K562 (cell line): ENCODE measurements around the gene SLC48A1. TPM values are rescaled to one million over a fixed set of nuclear protein-coding genes. Genes with fewer than 3 reads are reported as not detected.
A peak's percentile ranks its signal among the peaks of the same experiment; 100 is the strongest.

Experiments
- ATAC-seq: fragments of 200-7000 bp; cut with Tn5 transposase; 3 replicates; pipeline ENCODE4 v1.9.1; 2020; ENCODE audit warnings: moderate library complexity
- BruUV-seq: library from RNA; stranded (reverse); fragments of 400-500 nt; replicated peaks from 2 replicates; lab custom pipeline; 2021; lab: Mats Ljungman, UMichigan
- CTCF ChIA-PET: fragments of 300-600 bp; formaldehyde crosslinking; extraction: SDS; loops from one replicate; lab custom pipeline; 2021; ENCODE audit warnings: low intra/inter-chr PET ratio; lab: Yijun Ruan, JAX
- POLR2A ChIA-PET: fragments of 300-600, 350-650 bp; sonication (Branson Sonifier 250); formaldehyde crosslinking; extraction: SDS; loops from one replicate; lab custom pipeline; 2021; ENCODE audit warnings: antibody characterized with exemption, inconsistent platforms; lab: Yijun Ruan, JAX
- DNase-seq, 4 experiments: peaks; one replicate each; pipeline versions ENCODE4 v3.0.0 to v3.0.0-alpha.2; 2011 to 2018; ENCODE audit warnings: low spot score in 3 of 4, mixed read lengths in 3 of 4; ENCODE audit errors: extremely low read depth in 1 of 4
- FAIRE-seq: peaks from 2 replicates; lab custom pipeline; 2011; peaks lifted over from hg19 to GRCh38; lab: Jason Lieb, UNC
- H2AFZ ChIP-seq: 2 replicates; pipeline ENCODE4 v1.6.0; 2011; ENCODE audit warnings: low read depth, low read length, control low read depth, inconsistent platforms
- H3K27ac ChIP-seq: fragments of 200-600 bp; 3 replicates; pipeline ENCODE4 v1.8.0; 2011; ENCODE audit warnings: low read depth, mild to moderate bottlenecking, control low read depth, inconsistent platforms, low read length, moderate library complexity, mixed read lengths; ENCODE audit errors: extremely low read depth
- H3K27me3 ChIP-seq, 2 experiments: fragments of 300-600 bp in 1 of 2; 2 replicates in 1 of 2; 3 replicates in 1 of 2; pipeline versions ENCODE4 v1.6.0 to v1.8.0; 2011; ENCODE audit warnings: inconsistent platforms in 2 of 2, low read length in 2 of 2, mild to moderate bottlenecking in 1 of 2, mixed read lengths in 1 of 2, moderate library complexity in 1 of 2; ENCODE audit not compliant: control insufficient read depth in 2 of 2, insufficient read depth in 2 of 2
- H3K36me3 ChIP-seq: fragments of 300-600 bp; 3 replicates; pipeline ENCODE4 v1.8.0; 2011; ENCODE audit warnings: mild to moderate bottlenecking, low read length, inconsistent platforms; ENCODE audit not compliant: control insufficient read depth, insufficient read depth
- H3K4me1 ChIP-seq, 2 experiments: fragments of 200-600 bp in 1 of 2; replicated peaks in 1 of 2; 2 replicates in 1 of 2; 3 replicates in 1 of 2; pipeline versions ENCODE4 v1.5.1 to v1.8.0; 2011; ENCODE audit warnings: inconsistent platforms in 2 of 2, low read length in 2 of 2, mild to moderate bottlenecking in 1 of 2, mixed read lengths in 1 of 2, moderate library complexity in 1 of 2; ENCODE audit not compliant: control insufficient read depth in 2 of 2, insufficient read depth in 2 of 2
- H3K4me2 ChIP-seq: 2 replicates; pipeline ENCODE4 v1.6.1; 2011; ENCODE audit warnings: low read length, control low read depth, inconsistent platforms, mixed read lengths; ENCODE audit not compliant: insufficient read depth
- H3K4me3 ChIP-seq: fragments of 200-600 bp; sonication (generic), shearing (Covaris generic); 2 replicates; pipeline ENCODE4 v1.5.1; 2016; ENCODE audit warnings: control low read depth, inconsistent platforms
- H3K79me2 ChIP-seq: fragments of 200-600 bp; 3 replicates; pipeline ENCODE4 v1.8.0; 2011; ENCODE audit warnings: low read length, inconsistent platforms; ENCODE audit not compliant: control insufficient read depth, insufficient read depth
- H3K9ac ChIP-seq, 2 experiments: 2 replicates each; pipeline versions ENCODE4 v1.6.0 to v1.6.1; 2011; ENCODE audit warnings: low read depth in 2 of 2, low read length in 2 of 2, control low read depth in 1 of 2, inconsistent platforms in 1 of 2, mild to moderate bottlenecking in 1 of 2, mixed read lengths in 1 of 2; ENCODE audit not compliant: insufficient read depth in 1 of 2
- H3K9me1 ChIP-seq: one replicate; pipeline ENCODE4 v1.6.0; 2011; ENCODE audit warnings: inconsistent platforms, mild to moderate bottlenecking, low read length, moderate library complexity; ENCODE audit not compliant: control insufficient read depth, insufficient read depth
- H3K9me3 ChIP-seq: replicated peaks from 2 replicates; pipeline ENCODE4 v1.5.1; 2011; ENCODE audit warnings: low read depth, low read length, inconsistent platforms; ENCODE audit not compliant: control insufficient read depth, insufficient read depth
- H4K20me1 ChIP-seq: replicated peaks from 2 replicates; pipeline ENCODE4 v1.6.1; 2011; ENCODE audit warnings: low read length, inconsistent platforms, mixed read lengths; ENCODE audit not compliant: control insufficient read depth, insufficient read depth
- MTF1 ChIP-seq: fragments of 250-450 bp; sonication (Bioruptor Pico); IDR thresholded peaks from 2 replicates; pipeline ENCODE4 v1.9.0; 2021; ENCODE audit warnings: moderate library complexity, mild to moderate bottlenecking, inconsistent platforms, borderline replicate concordance
- NCOA2 ChIP-seq, 2 experiments: fragments of 450-650 bp; IDR thresholded peaks; 2 replicates each; pipeline ENCODE4 v1.6.1; 2018; ENCODE audit warnings: mild to moderate bottlenecking in 2 of 2, moderate library complexity in 1 of 2; ENCODE audit not compliant: partially characterized antibody in 2 of 2
- PBX2 ChIP-seq, 2 experiments: IDR thresholded peaks in 1 of 2; conservative IDR thresholded peaks in 1 of 2; 2 replicates each; pipeline ENCODE4 v1.6.1; 2016; ENCODE audit warnings: low read depth in 2 of 2, mild to moderate bottlenecking in 1 of 2, missing compliant biosample characterization in 1 of 2, missing genetic modification characterization in 1 of 2, moderate library complexity in 1 of 2
- POLR2AphosphoS2 ChIP-seq: IDR thresholded peaks from 2 replicates; pipeline ENCODE4 v1.6.1; 2012; ENCODE audit warnings: low read length, improper control_type of control experiment
- POLR2G ChIP-seq: fragments of 200-400 bp; formaldehyde crosslinking; IDR thresholded peaks from 2 replicates; pipeline ENCODE4 v1.6.1; 2017; ENCODE audit warnings: low read depth, mild to moderate bottlenecking, antibody characterized with exemption, low read length, moderate library complexity
- RBFOX2 ChIP-seq: fragments of 200-400 bp; formaldehyde crosslinking; IDR thresholded peaks from 2 replicates; pipeline ENCODE4 v1.6.1; 2017; ENCODE audit warnings: low read depth, mild to moderate bottlenecking, low read length, moderate library complexity
- SRSF1 ChIP-seq: fragments of 200-400 bp; formaldehyde crosslinking; IDR thresholded peaks from 2 replicates; pipeline ENCODE4 v1.6.1; 2017; ENCODE audit warnings: mild to moderate bottlenecking, low read depth, low read length, moderate library complexity
- ZFP36 ChIP-seq: fragments of 150-350 bp; IDR thresholded peaks from 2 replicates; pipeline ENCODE4 v1.6.1; 2018; ENCODE audit warnings: low read length, low read depth; ENCODE audit not compliant: partially characterized antibody
- WGBS: fragments of 100-300 bp; shearing (Covaris generic); methylation state at CpG from one replicate; pipeline ENCODE4 v1.1.6; 2016; ENCODE audit warnings: low coverage, mixed read lengths; ENCODE audit not compliant: insufficient coverage; ENCODE audit errors: missing lambda C conversion rate; 5-methylcytosine and 5-hydroxymethylcytosine counted together
- in situ Hi-C: fragments of 300-500 bp; cut with MboI; formaldehyde crosslinking; loops from 4 replicates; pipeline ENCODE4 v1.15.0; 2018; ENCODE audit warnings: inconsistent platforms, mixed read lengths
- intact Hi-C: fragments of 100-400 bp; cut with micrococcal nuclease; formaldehyde crosslinking; loops from 2 replicates; pipeline ENCODE4 v1.14.2; 2022
- polyA plus RNA-seq, 8 experiments: library from polyadenylated mRNA; depleted of rRNA in 4 of 8; stranded (reverse) in 5 of 8; unstranded in 3 of 8; fragments of >200 nt; fragmentation: Nextera tagmentation in 2 of 8; fragmentation: Illumina TruSeq in 1 of 8; extraction: Ambion mirVana in 2 of 8; extraction: Trizol in 1 of 8; gene quantifications; 2 replicates each; pipeline versions ENCODE4 v1.2.1 to v1.2.3, GENCODE V29; 2011 to 2014; ENCODE audit warnings: inconsistent platforms in 1 of 8, missing spikeins in 1 of 8
- total RNA-seq, 7 experiments: library from RNA; depleted of rRNA in 6 of 7; stranded (reverse); fragments of >200 nt in 6 of 7; fragmentation: Illumina TruSeq in 2 of 7; extraction: Trizol in 2 of 7; gene quantifications; 2 replicates each; pipeline versions ENCODE4 v1.2.1 to v1.2.3, GENCODE V29; 2011 to 2021; ENCODE audit warnings: low replicate concordance in 1 of 7
- TF ChIP-seq, protein P1 (sequence below), 2 experiments: fragments of 250-450 bp in 1 of 2; fragments of 450-650 bp in 1 of 2; sonication (Bioruptor Pico) in 1 of 2; IDR thresholded peaks; 2 replicates each; pipeline versions ENCODE4 v1.6.1 to v1.8.0; 2016 to 2021; ENCODE audit warnings: mild to moderate bottlenecking in 2 of 2, moderate library complexity in 2 of 2, missing compliant biosample characterization in 1 of 2, missing genetic modification characterization in 1 of 2

SLC48A1 gene
- total and polyA plus RNA-seq, 9 of the 15 experiments (the other 6 are each of a cell fraction or from before 2014, with no cell fraction given): 10.7 to 37.5 (median 18.7) TPM

DNA sequence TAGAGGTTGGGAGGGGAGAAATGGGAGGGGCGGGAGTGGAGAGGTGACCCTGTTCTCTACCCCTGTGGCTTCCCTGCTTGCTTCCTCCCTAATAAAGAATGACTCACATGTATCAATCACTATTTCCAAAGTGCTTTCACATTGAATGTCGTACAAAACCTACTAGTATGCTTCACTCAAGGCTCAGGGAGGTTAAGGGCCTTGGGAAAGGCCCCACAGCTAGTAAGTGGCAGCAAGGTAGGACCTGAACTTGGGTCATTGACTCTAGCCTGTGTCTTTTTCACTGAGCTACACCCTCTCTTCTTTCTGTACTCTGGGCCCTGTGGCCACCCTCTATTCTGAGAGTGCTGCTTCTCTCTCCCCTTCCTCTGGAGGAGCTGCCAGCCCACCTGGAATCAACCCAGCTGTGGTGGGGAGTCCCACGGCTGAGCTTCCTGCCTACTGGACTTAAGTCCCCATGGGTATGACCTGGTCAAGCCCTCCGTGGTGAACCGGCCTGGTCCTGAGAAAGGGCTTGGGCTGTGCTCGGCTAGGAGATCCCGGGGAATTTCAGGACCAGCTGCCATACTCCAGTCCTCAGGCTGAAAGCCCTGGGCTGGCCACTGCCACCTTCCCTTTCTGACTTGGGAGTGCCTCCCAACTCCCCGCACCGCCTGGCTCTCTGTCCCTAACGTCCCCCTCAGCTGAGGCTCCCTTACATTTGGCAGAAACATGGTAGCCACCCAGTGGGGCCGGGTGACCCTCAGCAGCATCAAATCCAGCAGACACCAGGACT lies 13.0 kb downstream of the SLC48A1 start:
- FAIRE-seq (no peak), DNase-seq (no peak), ATAC-seq (no peak)
- peak overlapping the region; percentile 32; the same call in 1 of the 3 replicates for H3K27ac ChIP-seq
- ChIA-PET CTCF (no interaction called here), POLR2A (interaction anchor here (0.6 to 5.5 kb wide), 5 partner anchors 8 to 41 kb away, joined by 3 to 38 read pairs (median 7); no protein-coding TSS in a partner anchor)
- no peaks in the 10 kb centered on the region for H3K9me1 ChIP-seq
- 84% methylated on average over 11 of the region's 11 CpGs for WGBS
- H3K9ac ChIP-seq: peak overlapping the region in 1 of 2 experiments; percentile 69; a peak in 2 of 4 replicates
- no peak overlapping the region for H3K4me3 ChIP-seq
- H3K4me2 ChIP-seq: no peak overlapping the region
- H4K20me1 ChIP-seq: peaks cover 13% of the 10 kb centered on the region; the same call in 1 of the 2 replicates
- intact Hi-C loops: no loop called here
- no peaks in the 10 kb centered on the region for H3K9me3 ChIP-seq
- H3K27me3 ChIP-seq: no peaks in the 10 kb centered on the region
- no peaks in the 10 kb centered on the region; the same call in 2 of the 3 replicates for H3K79me2 ChIP-seq
- BruUV-seq: no TSS peak
- in situ Hi-C loops: loop anchor here (5.0 kb wide), 1 partner anchor 51 kb away; no protein-coding TSS in a partner anchor
- TF ChIP-seq RBFOX2 (0 out of 2 replicates have a peak, but pooled peaks have one; percentile 4), ZFP36 (peak; percentile 22), POLR2G (peak; percentile 64), NCOA2 (IDR thresholded peaks at IDR 0.05; ENCODE audit: partially characterized antibody in 2 of 2) (no peak), MTF1 (CRISPR knock-in tag) (no peak), POLR2AphosphoS2 (0 out of 2 replicates have a peak, but pooled peaks have one; percentile 27), PBX2 (CRISPR knock-in tag; IDR thresholded peaks at IDR 0.05; ENCODE audit: low read depth) (no peak), PBX2 (tag; conservative IDR thresholded peaks at IDR 0.05; ENCODE audit: low read depth) (no peak), SRSF1 (no peak)
- TF ChIP-seq, protein P1, sequence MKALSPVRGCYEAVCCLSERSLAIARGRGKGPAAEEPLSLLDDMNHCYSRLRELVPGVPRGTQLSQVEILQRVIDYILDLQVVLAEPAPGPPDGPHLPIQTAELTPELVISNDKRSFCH (CRISPR knock-in tag; IDR thresholded peaks at IDR 0.05): no peak
- TF ChIP-seq, protein P1 (tag; IDR thresholded peaks at IDR 0.05): no peak
- peaks cover 0 to 36% of the 10 kb centered on the region in 2 experiments; a peak in 4 of 5 replicates for H3K4me1 ChIP-seq
- H3K36me3 ChIP-seq: peaks cover 100% of the 10 kb centered on the region; the same call in 2 of the 3 replicates
- no peak overlapping the region for H2AFZ ChIP-seq
